Neuronal stem cell (in vitro differentiated cells): ENCODE results near the gene EMC1.

Source experiments
- DNase-seq: peaks from one replicate; pipeline ENCODE4 v3.0.0-alpha.2; 2013; ENCODE audit warnings: low spot score
- H2AFZ ChIP-seq: one replicate; pipeline ENCODE4 v1.6.1; 2013; ENCODE audit warnings: mild to moderate bottlenecking, low read length, inconsistent platforms
- H2AK5ac ChIP-seq: 2 replicates; pipeline ENCODE4 v1.6.1; 2013; ENCODE audit warnings: low read depth, mild to moderate bottlenecking, inconsistent platforms, low read length, moderate library complexity, mixed read lengths
- H2BK120ac ChIP-seq: 2 replicates; pipeline ENCODE4 v1.6.1; 2013; ENCODE audit warnings: low read depth, mild to moderate bottlenecking, inconsistent platforms, low read length, moderate library complexity, mixed read lengths
- H2BK12ac ChIP-seq: one replicate; pipeline ENCODE4 v1.6.1; 2013; ENCODE audit warnings: low read length, inconsistent platforms
- H2BK15ac ChIP-seq: 2 replicates; pipeline ENCODE4 v1.6.1; 2013; ENCODE audit warnings: mild to moderate bottlenecking, low read length, inconsistent platforms, mixed read lengths
- H2BK5ac ChIP-seq: one replicate; pipeline ENCODE4 v1.6.1; 2013; ENCODE audit warnings: inconsistent platforms, mild to moderate bottlenecking, low read length, moderate library complexity
- H3K14ac ChIP-seq: one replicate; pipeline ENCODE4 v1.6.1; 2013; ENCODE audit warnings: low read length, inconsistent platforms
- H3K18ac ChIP-seq: 2 replicates; pipeline ENCODE4 v1.6.1; 2013; ENCODE audit warnings: low read length, inconsistent platforms
- H3K23ac ChIP-seq: 2 replicates; pipeline ENCODE4 v1.6.1; 2013; ENCODE audit warnings: low read depth, mild to moderate bottlenecking, mixed read lengths, low read length, inconsistent platforms; ENCODE audit not compliant: poor library complexity
- H3K27ac ChIP-seq: replicated peaks from 3 replicates; pipeline ENCODE4 v1.5.1; 2013; ENCODE audit warnings: low read length, inconsistent platforms
- H3K27me3 ChIP-seq, 3 experiments: 2 replicates each; pipeline ENCODE4 v1.6.1; 2013; ENCODE audit warnings: low read length in 3 of 3, mild to moderate bottlenecking in 2 of 3, inconsistent platforms in 1 of 3, low read depth in 1 of 3, mixed read lengths in 1 of 3, moderate library complexity in 1 of 3; ENCODE audit not compliant: control insufficient read depth in 3 of 3, insufficient read depth in 3 of 3
- H3K36me3 ChIP-seq, 2 donors: replicated peaks in 1 of 2; 2 replicates each; pipeline ENCODE4 v1.6.1; 2013; ENCODE audit warnings: low read length in 2 of 2; ENCODE audit not compliant: control insufficient read depth in 2 of 2, insufficient read depth in 2 of 2
- H3K4ac ChIP-seq: 2 replicates; pipeline ENCODE4 v1.6.1; 2013; ENCODE audit warnings: inconsistent platforms, mild to moderate bottlenecking, low read length, moderate library complexity
- H3K4me1 ChIP-seq, 2 donors: 1 replicate in 1 of 2; 2 replicates in 1 of 2; pipeline ENCODE4 v1.6.1; 2013; ENCODE audit warnings: low read length in 2 of 2, low read depth in 1 of 2; ENCODE audit not compliant: control insufficient read depth in 2 of 2, insufficient read depth in 1 of 2
- H3K4me2 ChIP-seq: one replicate; pipeline ENCODE4 v1.6.1; 2013; ENCODE audit warnings: mild to moderate bottlenecking, low read length, inconsistent platforms; ENCODE audit not compliant: insufficient read depth, poor library complexity, severe bottlenecking
- H3K4me3 ChIP-seq, 2 donors: 2 replicates each; pipeline ENCODE4 v1.5.1; 2013; ENCODE audit warnings: low read length in 2 of 2, mild to moderate bottlenecking in 2 of 2, inconsistent platforms in 1 of 2, moderate library complexity in 1 of 2
- H3K79me1 ChIP-seq: one replicate; pipeline ENCODE4 v1.6.1; 2013; ENCODE audit warnings: low read depth, mild to moderate bottlenecking, inconsistent platforms, low read length, moderate library complexity
- H3K9ac ChIP-seq: one replicate; pipeline ENCODE4 v1.6.1; 2013; ENCODE audit warnings: mild to moderate bottlenecking, low read depth, low read length, inconsistent platforms; ENCODE audit not compliant: poor library complexity
- H3K9me3 ChIP-seq, 2 donors: replicated peaks in 1 of 2; 2 replicates each; pipeline versions ENCODE3 to v1.6.1; 2013; ENCODE audit warnings: low read length in 2 of 2, mild to moderate bottlenecking in 2 of 2, inconsistent platforms in 1 of 2, low read depth in 1 of 2, mixed read lengths in 1 of 2, moderate library complexity in 1 of 2; ENCODE audit not compliant: control insufficient read depth in 2 of 2, insufficient read depth in 1 of 2
- H4K8ac ChIP-seq: one replicate; pipeline ENCODE4 v1.6.1; 2013; ENCODE audit warnings: low read depth, mild to moderate bottlenecking, inconsistent platforms, low read length, moderate library complexity
- H4K91ac ChIP-seq: one replicate; pipeline ENCODE4 v1.6.1; 2013; ENCODE audit warnings: low read length, low read depth, mild to moderate bottlenecking, inconsistent platforms; ENCODE audit not compliant: poor library complexity
- WGBS, 2 donors: extraction: QIAGEN DNeasy Blood & Tissue Kit; methylation state at CpG; one replicate each; pipeline ENCODE4 v1.1.7; 2013; ENCODE audit warnings: missing lambda C conversion rate in 2 of 2, mixed read lengths in 1 of 2; ENCODE audit not compliant: insufficient read length in 2 of 2, insufficient replicate concordance in 1 of 2; ENCODE audit errors: extremely low coverage in 2 of 2; 5-methylcytosine and 5-hydroxymethylcytosine counted together

The EMC1 gene

DNA sequence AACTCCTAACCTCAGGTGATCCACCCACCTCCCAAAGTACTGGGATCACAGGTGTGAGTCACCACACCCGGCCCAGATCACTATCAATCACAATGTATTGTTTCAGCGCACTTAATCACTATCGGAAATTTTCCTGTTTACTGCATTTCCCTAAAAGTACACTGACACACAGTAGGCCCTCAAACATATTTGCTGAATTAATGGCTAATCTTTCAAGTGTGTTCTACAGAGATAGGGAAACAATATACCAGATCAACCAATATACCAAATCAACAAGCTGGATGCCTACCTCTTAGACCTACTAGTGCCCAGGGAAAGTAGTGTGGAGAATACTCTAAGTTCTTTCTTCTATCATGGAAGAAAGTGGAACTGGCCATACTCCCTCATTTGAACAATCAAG, 58.3 kb downstream of the EMC1 start:
- Histone ChIP-seq H3K4me2 (no peak overlapping the region), H3K4ac (no peak overlapping the region), H2BK5ac (no peak overlapping the region), H3K36me3 (peaks cover 41 to 95% of the 10 kb centered on the region in 2 donors), H3K27ac (no peak overlapping the region), H2AFZ (no peak overlapping the region), H3K9me3 (no peaks in the 10 kb centered on the region), H2BK120ac (no peak overlapping the region), H3K14ac (no peak overlapping the region), H2AK5ac (no peak overlapping the region), H2BK15ac (no peak overlapping the region), H3K79me1 (no peaks in the 10 kb centered on the region), H3K4me3 (no peak overlapping the region), H3K27me3 (no peaks in the 10 kb centered on the region), H3K9ac (no peak overlapping the region), H2BK12ac (no peak overlapping the region), H4K8ac (no peak overlapping the region), H3K18ac (no peak overlapping the region), H3K4me1 (no peaks in the 10 kb centered on the region), H4K91ac (no peak overlapping the region), H3K23ac (no peak overlapping the region)
- WGBS, 2 donors: no CpG with 5 or more reads among the region's 3 CpGs
- DNase-seq: no peak

DNA sequence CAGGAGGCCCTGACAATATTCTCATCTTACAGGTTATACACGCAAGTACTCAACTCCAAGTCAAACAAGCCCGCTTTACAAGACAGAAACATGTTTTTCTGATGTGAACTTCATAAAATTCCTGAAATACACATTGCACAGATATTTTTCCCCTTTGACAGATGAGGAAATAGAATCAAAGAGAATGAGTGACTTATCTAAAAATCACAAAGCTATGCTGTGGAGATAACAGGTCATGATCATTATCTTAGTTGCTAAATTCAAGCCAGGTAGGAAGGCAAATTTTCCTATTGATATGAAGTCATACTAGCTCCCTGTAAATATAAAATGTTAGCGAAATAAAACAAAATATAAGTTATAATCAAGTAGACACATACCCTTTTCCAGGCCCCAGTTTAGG, 59.5 kb downstream of the EMC1 start:
- Histone ChIP-seq H4K8ac (no peak overlapping the region), H2BK12ac (no peak overlapping the region), H3K4me2 (no peak overlapping the region), H3K9ac (no peak overlapping the region), H3K36me3 (peaks cover 38 to 95% of the 10 kb centered on the region in 2 donors), H2AFZ (no peak overlapping the region), H3K4ac (no peak overlapping the region), H3K27ac (no peak overlapping the region), H3K4me1 (no peaks in the 10 kb centered on the region), H3K79me1 (no peaks in the 10 kb centered on the region), H3K14ac (no peak overlapping the region), H3K23ac (no peak overlapping the region), H2BK120ac (no peak overlapping the region), H2BK5ac (no peak overlapping the region), H3K27me3 (no peaks in the 10 kb centered on the region), H4K91ac (no peak overlapping the region), H2BK15ac (no peak overlapping the region), H3K18ac (no peak overlapping the region), H2AK5ac (no peak overlapping the region), H3K4me3 (no peak overlapping the region), H3K9me3 (no peaks in the 10 kb centered on the region)
- no peak for DNase-seq
- WGBS, 2 donors: no CpG with 5 or more reads among the region's 3 CpGs

DNA sequence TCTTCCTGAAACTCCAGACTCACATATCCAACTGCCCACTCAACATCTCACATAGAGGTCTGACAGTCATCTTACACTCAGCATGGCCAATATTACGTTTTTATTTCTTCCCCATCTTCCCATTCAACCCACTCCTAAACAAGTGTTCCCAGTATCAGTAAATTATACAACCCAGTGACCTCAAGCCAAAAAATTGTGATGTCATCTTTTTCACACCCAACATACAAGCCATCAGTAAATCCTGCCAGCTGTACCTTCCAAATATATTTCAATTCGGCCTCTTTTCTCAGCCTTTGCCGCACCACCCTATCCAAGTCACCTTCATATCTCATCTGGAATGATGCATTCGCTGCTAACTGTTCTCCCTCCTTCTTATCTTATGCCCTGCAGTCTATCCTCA, 60.9 kb downstream of the EMC1 start:
- no peaks in the 10 kb centered on the region for H3K4me1 ChIP-seq
- no peak overlapping the region for H4K8ac ChIP-seq
- DNase-seq: no peak
- no peaks in the 10 kb centered on the region for H3K79me1 ChIP-seq
- H2BK120ac ChIP-seq: no peak overlapping the region
- no peak overlapping the region for H3K4me3 ChIP-seq
- H3K36me3 ChIP-seq: peaks cover 43 to 94% of the 10 kb centered on the region in 2 donors
- no peaks in the 10 kb centered on the region for H3K9me3 ChIP-seq
- H2BK15ac ChIP-seq: no peak overlapping the region
- no peak overlapping the region for H2BK5ac ChIP-seq
- no peak overlapping the region for H3K18ac ChIP-seq
- H3K14ac ChIP-seq: no peak overlapping the region
- H3K4me2 ChIP-seq: no peak overlapping the region
- no peaks in the 10 kb centered on the region for H3K27me3 ChIP-seq
- H3K23ac ChIP-seq: no peak overlapping the region
- H2AFZ ChIP-seq: no peak overlapping the region
- no peak overlapping the region for H3K4ac ChIP-seq
- H4K91ac ChIP-seq: no peak overlapping the region
- no peak overlapping the region for H3K27ac ChIP-seq
- no peak overlapping the region for H3K9ac ChIP-seq
- H2BK12ac ChIP-seq: no peak overlapping the region
- no CpG with 5 or more reads among the region's 4 CpGs for WGBS, 2 donors
- H2AK5ac ChIP-seq: no peak overlapping the region

DNA sequence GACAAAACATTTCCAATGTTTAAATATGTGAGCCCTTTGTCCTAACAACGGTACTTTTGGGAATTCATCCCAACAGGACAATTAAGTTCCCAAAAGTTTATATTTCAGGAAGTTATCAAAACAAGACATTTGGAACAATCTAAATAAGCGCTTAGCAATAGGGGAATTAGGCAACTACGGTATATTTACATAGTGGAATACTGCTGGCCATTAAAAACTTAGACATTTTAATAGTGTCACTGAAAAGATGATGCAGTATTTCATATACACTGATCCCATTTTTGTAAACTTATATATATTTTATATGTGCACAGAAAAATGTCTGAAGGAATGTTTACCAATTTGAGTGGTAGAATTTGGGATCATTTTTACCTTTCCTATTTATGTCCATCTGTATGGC, 62.1 kb downstream of the EMC1 start:
- Histone ChIP-seq H4K91ac (no peak overlapping the region), H3K27ac (no peak overlapping the region), H2BK120ac (no peak overlapping the region), H3K27me3 (no peaks in the 10 kb centered on the region), H3K79me1 (no peaks in the 10 kb centered on the region), H3K4ac (no peak overlapping the region), H3K4me2 (no peak overlapping the region), H4K8ac (no peak overlapping the region), H2AK5ac (no peak overlapping the region), H3K23ac (no peak overlapping the region), H2BK5ac (no peak overlapping the region), H3K36me3 (peaks cover 45 to 98% of the 10 kb centered on the region in 2 donors), H3K9me3 (no peaks in the 10 kb centered on the region), H2AFZ (no peak overlapping the region), H3K18ac (no peak overlapping the region), H3K4me3 (no peak overlapping the region), H2BK15ac (no peak overlapping the region), H3K4me1 (no peaks in the 10 kb centered on the region), H3K14ac (no peak overlapping the region), H3K9ac (no peak overlapping the region), H2BK12ac (no peak overlapping the region)
- no peak for DNase-seq
- WGBS, 2 donors: no CpG with 5 or more reads among the region's 3 CpGs
